ENCODE data around the gene SRRM1. TPM values are rescaled to one million over a fixed set of nuclear protein-coding genes. Genes with fewer than 3 reads are reported as not detected.

SRRM1 gene
- total RNA-seq, 4 donors from 2014 or later: 61.6 to 87.6 (median 63.6) TPM

- no peak for TF ChIP-seq CTCF (IDR thresholded peaks at IDR 0.05)
- TF ChIP-seq POLR2AphosphoS5 (IDR thresholded peaks at IDR 0.05): no peak
- no peak for TF ChIP-seq POLR2A (IDR thresholded peaks at IDR 0.05; ENCODE audit: low read depth)
- no peak for TF ChIP-seq EP300 (IDR thresholded peaks at IDR 0.05)
- H3K4me1 ChIP-seq: no peaks in the 10 kb centered on the region
- H3K27ac ChIP-seq (replicated peaks in 1 of 4): no peak overlapping the region
- peaks cover 0 to 35% (median 0%) of the 10 kb centered on the region in 4 donors for H3K27me3 ChIP-seq
- H3K9me3 ChIP-seq: no peaks in the 10 kb centered on the region
- WGBS: 37% methylated on average over 2 of the region's 5 CpGs
- intact Hi-C loops (cut with DNase I): no loop called here
- DNase-seq (ENCODE audit: extremely low spot score): no peak
- no peaks in the 10 kb centered on the region for H3K36me3 ChIP-seq
- no peak overlapping the region for H3K4me3 ChIP-seq
Measured at GRCh38 chr1:24600551-24600950, 42.6 kb upstream of the SRRM1 start.

- 90% methylated on average over 19 of the region's 19 CpGs for WGBS
- H3K9me3 ChIP-seq: no peaks in the 10 kb centered on the region
- no peak for DNase-seq (ENCODE audit: extremely low spot score)
- no peak overlapping the region for H3K27ac ChIP-seq (replicated peaks in 1 of 4)
- TF ChIP-seq POLR2A (IDR thresholded peaks at IDR 0.05; ENCODE audit: low read depth) (no peak), CTCF (IDR thresholded peaks at IDR 0.05) (no peak), POLR2AphosphoS5 (IDR thresholded peaks at IDR 0.05) (no peak), EP300 (IDR thresholded peaks at IDR 0.05) (no peak)
- H3K27me3 ChIP-seq: peaks cover 0 to 10% (median 0%) of the 10 kb centered on the region in 4 donors
- no peaks in the 10 kb centered on the region for H3K36me3 ChIP-seq
- no peaks in the 10 kb centered on the region for H3K4me1 ChIP-seq
- no peak overlapping the region for H3K4me3 ChIP-seq
- intact Hi-C loops (cut with DNase I): no loop called here
Measured at GRCh38 chr1:24605534-24606295, 37.4 kb upstream of the SRRM1 start.

GRCh38 chr1:24606296-24606605 is 36.9 kb upstream of the SRRM1 start:
- Histone ChIP-seq H3K4me1 (no peaks in the 10 kb centered on the region), H3K36me3 (no peaks in the 10 kb centered on the region), H3K27me3 (peaks cover 0 to 8% (median 0%) of the 10 kb centered on the region in 4 donors), H3K4me3 (no peak overlapping the region), H3K27ac (replicated peaks in 1 of 4) (no peak overlapping the region), H3K9me3 (no peaks in the 10 kb centered on the region)
- WGBS: 87% methylated on average over 3 of the region's 3 CpGs
- intact Hi-C loops (cut with DNase I): no loop called here
- TF ChIP-seq POLR2A (IDR thresholded peaks at IDR 0.05; ENCODE audit: low read depth) (no peak), CTCF (IDR thresholded peaks at IDR 0.05) (no peak), POLR2AphosphoS5 (IDR thresholded peaks at IDR 0.05) (no peak), EP300 (IDR thresholded peaks at IDR 0.05) (no peak)
- DNase-seq (ENCODE audit: extremely low spot score): no peak

- DNase-seq (ENCODE audit: extremely low spot score): no peak
- H3K36me3 ChIP-seq: no peaks in the 10 kb centered on the region
- no peaks in the 10 kb centered on the region for H3K4me1 ChIP-seq
- intact Hi-C loops (cut with DNase I): no loop called here
- TF ChIP-seq EP300 (IDR thresholded peaks at IDR 0.05) (no peak), CTCF (IDR thresholded peaks at IDR 0.05) (no peak), POLR2A (IDR thresholded peaks at IDR 0.05; ENCODE audit: low read depth) (no peak), POLR2AphosphoS5 (IDR thresholded peaks at IDR 0.05) (no peak)
- H3K9me3 ChIP-seq: no peaks in the 10 kb centered on the region
- WGBS: 97% methylated on average over 2 of the region's 2 CpGs
- H3K27ac ChIP-seq (replicated peaks in 1 of 4): no peak overlapping the region
- H3K4me3 ChIP-seq: no peak overlapping the region
- H3K27me3 ChIP-seq: peaks cover 0 to 8% (median 0%) of the 10 kb centered on the region in 4 donors
Measured at GRCh38 chr1:24606621-24607020, 36.5 kb upstream of the SRRM1 start.

Measured in esophagus muscularis mucosa (tissue), 4 donors.